Astrocyte (in vitro differentiated cells and primary cell): ENCODE data around the gene RAB2B.

Experiments used
- CTCF ChIP-seq: IDR thresholded peaks from 2 replicates; pipeline ENCODE4 v1.5.1; 2011; ENCODE audit warnings: low read depth, mild to moderate bottlenecking, inconsistent platforms, low read length, moderate library complexity; ENCODE audit not compliant: insufficient read depth
- EZH2 ChIP-seq: IDR thresholded peaks from 2 replicates; pipeline ENCODE4 v1.6.1; 2012; ENCODE audit warnings: mild to moderate bottlenecking, low read length, inconsistent platforms; ENCODE audit not compliant: insufficient read depth

GRCh38 chr14:21428930-21429329 is 47.8 kb downstream of the RAB2B start:
- no peak for TF ChIP-seq EZH2
- TF ChIP-seq CTCF, result no peak
